GM20000 (cell line): Measurements from ENCODE around the gene HOXD12.

Experiments
- DNase-seq: peaks from one replicate; pipeline ENCODE4 v3.0.0; 2012; ENCODE audit warnings: low spot score
- CTCF ChIP-seq: IDR thresholded peaks from 2 replicates; pipeline ENCODE4 v1.5.1; 2012; ENCODE audit warnings: mild to moderate bottlenecking, control low read depth; ENCODE audit errors: extremely low read depth, missing control alignments

HOXD12 gene

GRCh38 chr2:176096243-176096985, 3.2 kb upstream of the HOXD12 start:
- no peak for TF ChIP-seq CTCF
- DNase-seq: no peak

- peak; percentile 77 for TF ChIP-seq CTCF
- peak; percentile 87 for DNase-seq
These were observed 2.4 kb upstream of the HOXD12 start for GRCh38 chr2:176096986-176097819.

- DNase-seq: no peak
- no peak for TF ChIP-seq CTCF
These were observed 1.7 kb upstream of the HOXD12 start for GRCh38 chr2:176097820-176098365.

- no peak for DNase-seq
- no peak for TF ChIP-seq CTCF
These were observed 1.0 kb upstream of the HOXD12 start for GRCh38 chr2:176098366-176099158.

- no peak for DNase-seq
- no peak for TF ChIP-seq CTCF
These were observed 352 bp upstream of the HOXD12 start for GRCh38 chr2:176099159-176099727.

GRCh38 chr2:176100547-176101140, 1.0 kb downstream of the HOXD12 start:
- DNase-seq: no peak
- TF ChIP-seq CTCF: no peak
